Muscle of arm (tissue), 14 donors: ENCODE data around the gene PSMF1. TPM values are rescaled to one million over a fixed set of nuclear protein-coding genes. Genes with fewer than 3 reads are reported as not detected.

Source experiments
- DNase-seq: peaks from one replicate; pipeline ENCODE4 v3.0.0-alpha.2; 2013
- long read RNA-seq, 11 donors: transcript quantifications; one replicate each; lab custom pipeline, GENCODE V29; 2026
- polyA plus RNA-seq, 12 donors: library from polyadenylated mRNA; unstranded; fragments of 120-200 nt; gene quantifications; one replicate each; pipeline ENCODE4 v1.2.1, GENCODE V29; 2013; ENCODE audit not compliant: insufficient read length in 12 of 12

Gene PSMF1, protein sequence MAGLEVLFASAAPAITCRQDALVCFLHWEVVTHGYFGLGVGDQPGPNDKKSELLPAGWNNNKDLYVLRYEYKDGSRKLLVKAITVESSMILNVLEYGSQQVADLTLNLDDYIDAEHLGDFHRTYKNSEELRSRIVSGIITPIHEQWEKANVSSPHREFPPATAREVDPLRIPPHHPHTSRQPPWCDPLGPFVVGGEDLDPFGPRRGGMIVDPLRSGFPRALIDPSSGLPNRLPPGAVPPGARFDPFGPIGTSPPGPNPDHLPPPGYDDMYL
- polyA plus RNA-seq: 100 to 1,000 TPM in 4 of 12 donors, 10 to 100 TPM in 7, not detected in 1; 79.8 to 144 (median 96.1) TPM
- long read RNA-seq, donor 1, full-length matches to known transcripts: 36 of 56 reads
- long read RNA-seq, donor 1, partial matches to known transcripts: 20 of 56 reads
- long read RNA-seq, donor 1, other reads (novel, unspliced or antisense): 0 of 56 reads
- long read RNA-seq, donor 2, full-length matches to known transcripts: 55 of 55 reads
- long read RNA-seq, donor 2, partial matches to known transcripts: 0 of 55 reads
- long read RNA-seq, donor 2, other reads (novel, unspliced or antisense): 0 of 55 reads
- long read RNA-seq, donor 3, full-length matches to known transcripts: 28 of 34 reads
- long read RNA-seq, donor 3, partial matches to known transcripts: 6 of 34 reads
- long read RNA-seq, donor 3, other reads (novel, unspliced or antisense): 0 of 34 reads
- long read RNA-seq, donor 4, full-length matches to known transcripts: 20 of 20 reads
- long read RNA-seq, donor 4, partial matches to known transcripts: 0 of 20 reads
- long read RNA-seq, donor 4, other reads (novel, unspliced or antisense): 0 of 20 reads
- long read RNA-seq, donor 5, full-length matches to known transcripts: 39 of 53 reads
- long read RNA-seq, donor 5, partial matches to known transcripts: 14 of 53 reads
- long read RNA-seq, donor 5, other reads (novel, unspliced or antisense): 0 of 53 reads
- long read RNA-seq, donor 6, full-length matches to known transcripts: 15 of 20 reads
- long read RNA-seq, donor 6, partial matches to known transcripts: 5 of 20 reads
- long read RNA-seq, donor 6, other reads (novel, unspliced or antisense): 0 of 20 reads
- long read RNA-seq, donor 7, full-length matches to known transcripts: 21 of 21 reads
- long read RNA-seq, donor 7, partial matches to known transcripts: 0 of 21 reads
- long read RNA-seq, donor 7, other reads (novel, unspliced or antisense): 0 of 21 reads
- long read RNA-seq, donor 8, full-length matches to known transcripts: 32 of 49 reads
- long read RNA-seq, donor 8, partial matches to known transcripts: 17 of 49 reads
- long read RNA-seq, donor 8, other reads (novel, unspliced or antisense): 0 of 49 reads
- long read RNA-seq, donor 9, full-length matches to known transcripts: 17 of 33 reads
- long read RNA-seq, donor 9, partial matches to known transcripts: 16 of 33 reads
- long read RNA-seq, donor 9, other reads (novel, unspliced or antisense): 0 of 33 reads
- long read RNA-seq, donor 10, full-length matches to known transcripts: 43 of 55 reads
- long read RNA-seq, donor 10, partial matches to known transcripts: 12 of 55 reads
- long read RNA-seq, donor 10, other reads (novel, unspliced or antisense): 0 of 55 reads
- long read RNA-seq, donor 11, full-length matches to known transcripts: 41 of 41 reads
- long read RNA-seq, donor 11, partial matches to known transcripts: 0 of 41 reads
- long read RNA-seq, donor 11, other reads (novel, unspliced or antisense): 0 of 41 reads

DNA sequence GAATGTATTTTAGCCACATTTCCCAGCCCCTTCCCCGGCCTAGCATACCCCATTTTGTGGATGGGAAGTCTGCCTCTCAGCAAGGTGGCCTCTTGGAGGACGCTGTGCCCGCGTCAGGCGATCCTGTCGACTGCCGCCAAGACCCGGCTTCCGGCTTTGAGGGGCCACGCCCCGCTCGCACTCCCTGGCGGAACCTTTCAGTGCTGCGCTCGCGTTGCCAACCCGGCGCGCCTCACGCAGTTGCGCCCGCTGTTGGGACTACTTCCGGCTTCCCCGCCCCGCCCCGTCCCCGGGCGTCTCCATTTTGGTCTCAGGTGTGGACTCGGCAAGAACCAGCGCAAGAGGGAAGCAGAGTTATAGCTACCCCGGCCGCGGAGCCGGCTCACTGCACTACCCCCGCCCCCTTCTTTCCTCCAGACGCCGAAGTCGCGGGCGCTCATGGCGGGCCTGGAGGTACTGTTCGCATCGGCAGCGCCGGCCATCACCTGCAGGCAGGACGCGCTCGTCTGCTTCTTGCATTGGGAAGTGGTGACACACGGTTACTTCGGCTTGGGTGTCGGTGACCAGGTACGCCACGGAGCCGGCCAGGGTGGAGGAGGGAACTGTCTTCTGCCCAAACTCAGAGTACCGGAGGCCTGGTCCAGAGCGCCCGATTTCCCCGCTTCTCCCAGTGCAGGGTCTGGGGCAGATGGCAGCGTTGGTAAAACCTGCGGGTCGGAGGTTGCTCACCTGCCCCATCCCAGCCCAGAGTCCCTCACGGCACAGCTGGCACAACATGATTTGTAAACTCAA is at the start of gene PSMF1:
TSS of gene PSMF1 (plus strand) at position 267 of the 792 bp plus-strand sequence. CDS start at position 439, 172 bp downstream.
- DNase-seq: peak; percentile 94

GRCh38 chr20:1072258-1072657 is 46.1 kb upstream of the PSMF1 start:
- no peak for DNase-seq

GRCh38 chr20:1075616-1076015 is 42.8 kb upstream of the PSMF1 start:
- no peak for DNase-seq

DNA sequence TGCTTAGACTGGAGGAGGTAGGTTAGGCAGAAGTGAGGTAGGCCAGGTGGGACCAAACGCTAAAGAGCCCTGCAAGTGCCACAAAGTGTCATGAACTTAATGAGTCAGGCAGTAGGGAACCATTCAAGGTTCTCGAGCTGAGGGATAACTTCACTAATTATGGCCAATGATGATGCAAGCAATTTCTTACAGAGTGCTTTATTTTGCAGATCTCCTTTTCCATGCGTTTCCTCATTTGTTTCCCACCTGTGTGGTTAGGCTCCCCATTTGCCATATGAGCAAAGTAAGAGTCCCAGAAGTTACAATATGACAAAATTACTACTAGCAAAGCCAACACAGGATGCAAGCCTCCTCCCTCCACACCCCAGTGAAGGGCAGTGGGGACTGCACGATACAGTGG is 36.5 kb upstream of the PSMF1 start:
- no peak for DNase-seq

GRCh38 chr20:1083431-1084080 is 34.8 kb upstream of the PSMF1 start:
- no peak for DNase-seq

GRCh38 chr20:1085492-1086276 is 32.7 kb upstream of the PSMF1 start:
- no peak for DNase-seq

DNA sequence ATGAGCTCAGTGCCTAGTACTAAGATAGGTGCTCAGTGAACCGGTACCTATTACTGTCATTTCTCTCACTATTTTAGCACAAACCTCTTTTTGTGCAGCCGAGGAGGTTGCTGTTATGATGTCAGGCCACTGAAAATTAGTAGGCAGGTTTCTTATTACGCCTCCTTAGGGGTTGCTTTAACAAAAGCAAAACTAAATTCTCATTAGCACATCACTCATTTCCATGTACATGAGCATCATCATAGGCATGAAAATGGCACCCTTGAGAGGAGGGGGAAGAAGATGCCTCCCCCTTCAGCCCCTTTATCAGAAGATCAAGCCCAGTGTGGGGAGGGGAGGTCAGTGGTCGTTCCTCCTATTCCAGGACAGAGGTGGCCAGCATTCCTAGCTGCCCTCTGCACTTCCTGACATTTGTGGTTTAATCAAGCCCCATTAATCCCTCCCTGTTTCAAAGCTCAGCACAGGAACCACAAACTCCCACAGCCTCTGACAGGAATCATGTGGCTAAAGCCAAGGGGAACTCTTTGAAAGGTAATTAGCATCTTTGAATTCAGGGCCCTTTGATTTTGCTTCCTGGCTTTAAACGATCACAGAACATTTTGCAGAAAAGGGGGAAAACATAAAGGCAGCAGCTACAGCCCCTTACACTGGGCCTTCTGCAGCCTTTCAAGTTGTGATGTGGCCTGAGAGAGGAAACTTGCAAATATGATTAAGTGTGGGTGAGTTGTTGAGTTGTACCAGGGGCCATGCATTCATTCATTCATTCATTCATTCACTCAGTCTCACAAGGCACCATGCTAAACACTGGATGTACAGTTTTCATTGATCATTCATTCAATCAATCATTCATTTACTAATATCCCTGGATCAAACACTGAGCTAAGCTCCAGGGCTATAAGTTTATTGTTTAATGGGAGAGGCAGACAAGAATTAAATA is 31.9 kb upstream of the PSMF1 start:
- no peak for DNase-seq

GRCh38 chr20:1087311-1087905 is 31.0 kb upstream of the PSMF1 start:
- DNase-seq: no peak

GRCh38 chr20:1094751-1095150 is 23.7 kb upstream of the PSMF1 start:
- DNase-seq: no peak

- no peak for DNase-seq
These were observed 16.9 kb upstream of the PSMF1 start for GRCh38 chr20:1101533-1101932.

DNA sequence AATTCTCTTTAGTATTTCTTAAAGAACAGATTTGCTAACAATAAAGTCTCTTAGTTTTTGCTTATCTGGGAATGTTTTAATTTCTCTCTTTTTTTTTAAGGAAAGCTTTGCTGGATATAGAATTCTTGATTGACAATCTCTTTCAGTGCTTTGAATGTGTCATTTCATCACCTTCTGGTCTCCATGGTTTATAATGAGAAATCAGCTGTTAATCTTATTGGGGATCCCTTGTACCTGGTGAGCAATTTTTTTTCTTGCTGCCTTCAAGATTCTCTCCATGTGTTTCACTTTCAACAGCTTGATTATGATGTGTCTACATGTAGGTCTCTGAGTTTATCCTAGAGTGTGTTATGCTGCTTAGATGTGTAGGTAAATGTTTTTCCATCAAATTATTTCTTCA is 16.4 kb upstream of the PSMF1 start:
- DNase-seq: no peak

- DNase-seq: no peak
These were observed 14.7 kb upstream of the PSMF1 start for GRCh38 chr20:1103751-1104150.

- no peak for DNase-seq
These were observed 12.7 kb upstream of the PSMF1 start for GRCh38 chr20:1105599-1106194.

DNA sequence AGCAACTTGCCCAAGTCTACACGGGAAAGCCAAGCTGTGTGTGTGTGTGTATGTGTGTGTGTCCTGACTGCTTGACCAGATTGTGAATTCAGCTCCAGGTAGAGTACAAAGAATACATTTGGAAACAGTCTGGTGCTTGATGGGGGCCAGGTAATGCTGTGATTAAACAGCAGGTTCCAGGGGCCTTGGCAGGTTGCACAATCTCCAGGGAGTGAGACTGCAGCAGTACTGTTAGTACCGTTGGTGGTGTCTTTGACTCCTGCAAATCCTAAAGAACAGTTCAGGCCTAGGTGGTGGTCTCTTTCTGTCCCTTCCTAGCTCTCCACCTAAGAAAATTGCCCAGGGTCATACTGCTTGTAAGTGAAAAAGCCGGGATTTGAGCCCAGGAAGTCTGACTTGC is 11.2 kb upstream of the PSMF1 start:
- no peak for DNase-seq

DNA sequence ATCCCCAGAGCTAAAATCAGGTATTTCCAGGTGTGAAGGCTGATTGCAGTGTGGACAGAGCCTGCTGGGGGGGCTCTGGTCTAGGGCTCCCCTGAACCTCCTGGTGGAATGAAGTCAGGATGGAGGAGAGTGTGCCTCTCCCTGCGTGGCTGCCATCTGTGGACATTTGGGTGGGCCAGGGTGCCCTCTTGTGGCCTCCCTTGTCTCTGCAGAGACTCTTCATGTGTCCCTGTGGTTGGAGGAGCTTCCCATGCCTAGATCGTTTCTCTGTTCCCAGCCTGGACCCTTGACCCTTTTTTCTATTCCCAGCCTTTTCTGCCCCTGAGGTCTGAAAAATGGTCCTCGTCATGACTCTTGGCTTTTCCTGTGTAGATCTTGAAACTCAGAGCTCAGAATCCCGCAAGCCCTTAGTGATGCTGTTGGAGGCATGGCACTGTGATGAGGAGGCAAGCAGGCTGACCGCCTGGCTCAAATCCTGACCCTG is 9.9 kb upstream of the PSMF1 start:
- DNase-seq: peak; percentile 25

- DNase-seq: no peak
These were observed 5.5 kb upstream of the PSMF1 start for GRCh38 chr20:1112908-1113307.

- no peak for DNase-seq
These were observed 432 bp upstream of the PSMF1 start for GRCh38 chr20:1118004-1118335.
